Measurements from ENCODE around the gene MID1.

Gene MID1, protein sequence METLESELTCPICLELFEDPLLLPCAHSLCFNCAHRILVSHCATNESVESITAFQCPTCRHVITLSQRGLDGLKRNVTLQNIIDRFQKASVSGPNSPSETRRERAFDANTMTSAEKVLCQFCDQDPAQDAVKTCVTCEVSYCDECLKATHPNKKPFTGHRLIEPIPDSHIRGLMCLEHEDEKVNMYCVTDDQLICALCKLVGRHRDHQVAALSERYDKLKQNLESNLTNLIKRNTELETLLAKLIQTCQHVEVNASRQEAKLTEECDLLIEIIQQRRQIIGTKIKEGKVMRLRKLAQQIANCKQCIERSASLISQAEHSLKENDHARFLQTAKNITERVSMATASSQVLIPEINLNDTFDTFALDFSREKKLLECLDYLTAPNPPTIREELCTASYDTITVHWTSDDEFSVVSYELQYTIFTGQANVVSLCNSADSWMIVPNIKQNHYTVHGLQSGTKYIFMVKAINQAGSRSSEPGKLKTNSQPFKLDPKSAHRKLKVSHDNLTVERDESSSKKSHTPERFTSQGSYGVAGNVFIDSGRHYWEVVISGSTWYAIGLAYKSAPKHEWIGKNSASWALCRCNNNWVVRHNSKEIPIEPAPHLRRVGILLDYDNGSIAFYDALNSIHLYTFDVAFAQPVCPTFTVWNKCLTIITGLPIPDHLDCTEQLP
- total RNA-seq = 0 to 1.7 (median 0) reads per million in 9 experiments

- peak within 1 kb of the TSS in 1 of 2 donors; percentile 65 for H3K4me3 Mint-ChIP-seq
- H3K9me3 Mint-ChIP-seq = peaks cover 0 to 2% of the 10 kb centered on the region in 2 donors
- H3K27ac Mint-ChIP-seq = no peak within 1 kb of the TSS
- peaks cover 0 to 4% of the 10 kb centered on the region in 2 donors for H3K4me1 Mint-ChIP-seq (ENCODE audit: low read depth in 2 of 2)
- no peak for DNase-seq
- no peak for ATAC-seq (replicated peaks)
- H3K27me3 Mint-ChIP-seq = peaks cover 20 to 28% of the 10 kb centered on the region in 2 donors
- no peaks in the 10 kb centered on the region for H3K36me3 Mint-ChIP-seq (ENCODE audit: insufficient read depth)
These were observed at the start of gene MID1 for GRCh38 chrX:10620121-10620699. TSS of gene MID1 (minus strand) at chrX:10620585. CDS start at chrX:10567547, 53,038 bp downstream.

DNA sequence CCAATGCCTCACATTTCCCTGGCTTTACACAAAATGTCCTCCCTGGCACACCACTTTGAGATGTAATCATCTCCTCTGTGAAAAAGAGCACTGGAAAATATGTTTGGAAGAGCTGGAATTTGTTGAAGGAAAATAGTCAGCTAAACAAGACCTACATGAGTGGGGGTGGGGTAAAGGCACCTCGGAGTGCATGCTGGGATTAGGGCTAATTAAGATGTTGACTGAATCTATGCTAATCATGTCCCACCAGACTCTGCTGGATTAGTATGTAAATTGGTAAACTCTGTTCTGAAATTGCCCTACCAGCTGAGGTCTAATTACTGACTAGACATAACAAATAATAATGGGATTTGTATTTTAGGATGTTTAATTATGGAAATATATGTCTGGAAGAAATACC is 46.8 kb upstream of the MID1 start:
- ATAC-seq (replicated peaks) (no peak), DNase-seq (no peak)
- Mint-ChIP-seq H3K36me3 (ENCODE audit: insufficient read depth) (no peaks in the 10 kb centered on the region), H3K27ac (no peak overlapping the region), H3K27me3 (no peaks in the 10 kb centered on the region), H3K4me1 (ENCODE audit: low read depth in 2 of 2) (no peaks in the 10 kb centered on the region), H3K4me3 (no peak overlapping the region), H3K9me3 (peaks cover 0 to 3% of the 10 kb centered on the region in 2 donors)

GRCh38 chrX:10666102-10666501 is 45.7 kb upstream of the MID1 start:
- no peaks in the 10 kb centered on the region for H3K36me3 Mint-ChIP-seq (ENCODE audit: insufficient read depth)
- no peaks in the 10 kb centered on the region for H3K4me1 Mint-ChIP-seq (ENCODE audit: low read depth in 2 of 2)
- no peak overlapping the region for H3K27ac Mint-ChIP-seq
- ATAC-seq (replicated peaks) (no peak), DNase-seq (no peak)
- H3K9me3 Mint-ChIP-seq = no peaks in the 10 kb centered on the region
- no peak overlapping the region for H3K4me3 Mint-ChIP-seq
- H3K27me3 Mint-ChIP-seq = no peaks in the 10 kb centered on the region

- H3K27ac Mint-ChIP-seq = no peak overlapping the region
- ATAC-seq (replicated peaks) (no peak), DNase-seq (no peak)
- H3K4me1 Mint-ChIP-seq (ENCODE audit: low read depth in 2 of 2) = no peaks in the 10 kb centered on the region
- H3K27me3 Mint-ChIP-seq = no peaks in the 10 kb centered on the region
- H3K9me3 Mint-ChIP-seq = no peaks in the 10 kb centered on the region
- H3K4me3 Mint-ChIP-seq = no peak overlapping the region
- no peaks in the 10 kb centered on the region for H3K36me3 Mint-ChIP-seq (ENCODE audit: insufficient read depth)
These were observed 45.3 kb upstream of the MID1 start for GRCh38 chrX:10665681-10666080.

GRCh38 chrX:10660171-10660570 is 39.8 kb upstream of the MID1 start:
- DNase-seq = no peak
- H3K27ac Mint-ChIP-seq = no peak overlapping the region
- peaks cover 0 to 5% of the 10 kb centered on the region in 2 donors for H3K9me3 Mint-ChIP-seq
- no peaks in the 10 kb centered on the region for H3K27me3 Mint-ChIP-seq
- no peak for ATAC-seq (replicated peaks)
- no peak overlapping the region for H3K4me3 Mint-ChIP-seq
- no peaks in the 10 kb centered on the region for H3K36me3 Mint-ChIP-seq (ENCODE audit: insufficient read depth)
- H3K4me1 Mint-ChIP-seq (ENCODE audit: low read depth in 2 of 2) = no peaks in the 10 kb centered on the region

- Mint-ChIP-seq H3K27ac (no peak overlapping the region), H3K9me3 (peaks cover 0 to 16% of the 10 kb centered on the region in 2 donors)
These were observed 35.8 kb upstream of the MID1 start for GRCh38 chrX:10656214-10656613.

DNA sequence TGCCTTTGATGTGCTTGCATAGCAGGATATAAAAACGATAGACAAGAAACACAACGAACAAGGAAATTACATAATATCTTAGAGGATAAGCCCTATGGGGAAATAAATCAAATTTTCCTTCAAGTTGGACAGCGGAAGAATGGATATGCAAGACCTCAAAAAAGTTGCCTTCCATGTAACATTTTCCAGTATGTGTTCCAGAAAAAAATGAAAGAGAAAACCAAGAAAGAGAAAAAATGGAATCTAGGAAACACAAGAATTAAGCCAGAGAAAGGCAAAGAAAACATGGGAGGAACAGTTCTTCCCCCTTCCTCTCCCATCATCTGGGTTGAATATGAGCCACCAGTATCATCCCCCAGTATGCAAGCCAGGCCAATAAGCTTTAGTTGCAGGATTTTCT is 34.6 kb upstream of the MID1 start:
- H3K27ac Mint-ChIP-seq = no peak overlapping the region
- ATAC-seq (replicated peaks) (no peak), DNase-seq (no peak)
- H3K36me3 Mint-ChIP-seq (ENCODE audit: insufficient read depth) = no peaks in the 10 kb centered on the region
- no peaks in the 10 kb centered on the region for H3K27me3 Mint-ChIP-seq
- no peaks in the 10 kb centered on the region for H3K4me1 Mint-ChIP-seq (ENCODE audit: low read depth in 2 of 2)
- H3K9me3 Mint-ChIP-seq = peaks cover 0 to 16% of the 10 kb centered on the region in 2 donors
- H3K4me3 Mint-ChIP-seq = no peak overlapping the region

More at GRCh38 chrX:10656214-10656613, 35.8 kb upstream of the MID1 start:
- Mint-ChIP-seq H3K4me3 (no peak overlapping the region), H3K27me3 (no peaks in the 10 kb centered on the region), H3K4me1 (ENCODE audit: low read depth in 2 of 2) (no peaks in the 10 kb centered on the region), H3K36me3 (ENCODE audit: insufficient read depth) (no peaks in the 10 kb centered on the region)
- DNase-seq = no peak
- ATAC-seq (replicated peaks) = no peak

GRCh38 chrX:10653302-10653701 is 32.9 kb upstream of the MID1 start:
- Mint-ChIP-seq H3K36me3 (ENCODE audit: insufficient read depth) (no peaks in the 10 kb centered on the region), H3K27ac (no peak overlapping the region), H3K4me3 (no peak overlapping the region), H3K27me3 (no peaks in the 10 kb centered on the region), H3K4me1 (ENCODE audit: low read depth in 2 of 2) (no peaks in the 10 kb centered on the region), H3K9me3 (peaks cover 0 to 16% of the 10 kb centered on the region in 2 donors)
- ATAC-seq (replicated peaks) (no peak), DNase-seq (no peak)

GRCh38 chrX:10649265-10649664 is 28.9 kb upstream of the MID1 start:
- peaks cover 0 to 11% of the 10 kb centered on the region in 2 donors for H3K9me3 Mint-ChIP-seq
- H3K4me3 Mint-ChIP-seq = no peak overlapping the region
- H3K27ac Mint-ChIP-seq = no peak overlapping the region

GRCh38 chrX:10648614-10649013 is 28.2 kb upstream of the MID1 start:
- no peaks in the 10 kb centered on the region for H3K36me3 Mint-ChIP-seq (ENCODE audit: insufficient read depth)

More at GRCh38 chrX:10649265-10649664, 28.9 kb upstream of the MID1 start:
- ATAC-seq (replicated peaks) = no peak
- DNase-seq = no peak
- H3K27me3 Mint-ChIP-seq = no peaks in the 10 kb centered on the region
- H3K4me1 Mint-ChIP-seq (ENCODE audit: low read depth in 2 of 2) = no peaks in the 10 kb centered on the region
- H3K36me3 Mint-ChIP-seq (ENCODE audit: insufficient read depth) = no peaks in the 10 kb centered on the region

DNA sequence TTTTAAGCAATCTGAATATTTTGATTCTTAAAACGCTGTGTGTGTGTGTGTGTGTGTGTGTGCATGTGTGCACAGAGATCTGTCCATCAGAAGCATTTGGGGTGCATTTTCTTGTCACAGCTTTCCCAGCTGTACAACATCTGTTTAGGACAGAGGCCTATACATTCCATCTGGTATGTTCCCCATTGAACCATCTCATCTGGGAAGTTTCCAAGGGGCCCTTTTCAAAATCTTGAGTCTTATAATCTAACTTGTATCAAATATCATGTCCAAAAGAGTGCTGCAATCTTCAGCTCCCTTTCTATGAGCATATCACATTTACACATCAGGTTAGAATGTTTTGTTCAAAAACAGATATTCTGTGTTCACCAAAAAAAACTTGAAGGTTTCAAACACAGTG is 16.5 kb upstream of the MID1 start:
- no peaks in the 10 kb centered on the region for H3K9me3 Mint-ChIP-seq

More at GRCh38 chrX:10648614-10649013, 28.2 kb upstream of the MID1 start:
- H3K4me1 Mint-ChIP-seq (ENCODE audit: low read depth in 2 of 2) = no peaks in the 10 kb centered on the region
- no peak overlapping the region for H3K4me3 Mint-ChIP-seq
- no peak for DNase-seq
- peaks cover 0 to 11% of the 10 kb centered on the region in 2 donors for H3K9me3 Mint-ChIP-seq
- H3K27me3 Mint-ChIP-seq = no peaks in the 10 kb centered on the region
- no peak overlapping the region for H3K27ac Mint-ChIP-seq
- no peak for ATAC-seq (replicated peaks)

GRCh38 chrX:10636337-10636736 is 16.0 kb upstream of the MID1 start:
- Mint-ChIP-seq H3K27ac (no peak overlapping the region), H3K27me3 (no peaks in the 10 kb centered on the region), H3K4me1 (ENCODE audit: low read depth in 2 of 2) (no peaks in the 10 kb centered on the region), H3K36me3 (ENCODE audit: insufficient read depth) (no peaks in the 10 kb centered on the region), H3K4me3 (no peak overlapping the region), H3K9me3 (no peaks in the 10 kb centered on the region)
- ATAC-seq (replicated peaks) = no peak
- no peak for DNase-seq

More for the DNA sequence above, 16.5 kb upstream of the MID1 start:
- Mint-ChIP-seq H3K4me3 (no peak overlapping the region), H3K27me3 (no peaks in the 10 kb centered on the region), H3K36me3 (ENCODE audit: insufficient read depth) (no peaks in the 10 kb centered on the region), H3K4me1 (ENCODE audit: low read depth in 2 of 2) (no peaks in the 10 kb centered on the region), H3K27ac (no peak overlapping the region)
- no peak for ATAC-seq (replicated peaks)
- no peak for DNase-seq

DNA sequence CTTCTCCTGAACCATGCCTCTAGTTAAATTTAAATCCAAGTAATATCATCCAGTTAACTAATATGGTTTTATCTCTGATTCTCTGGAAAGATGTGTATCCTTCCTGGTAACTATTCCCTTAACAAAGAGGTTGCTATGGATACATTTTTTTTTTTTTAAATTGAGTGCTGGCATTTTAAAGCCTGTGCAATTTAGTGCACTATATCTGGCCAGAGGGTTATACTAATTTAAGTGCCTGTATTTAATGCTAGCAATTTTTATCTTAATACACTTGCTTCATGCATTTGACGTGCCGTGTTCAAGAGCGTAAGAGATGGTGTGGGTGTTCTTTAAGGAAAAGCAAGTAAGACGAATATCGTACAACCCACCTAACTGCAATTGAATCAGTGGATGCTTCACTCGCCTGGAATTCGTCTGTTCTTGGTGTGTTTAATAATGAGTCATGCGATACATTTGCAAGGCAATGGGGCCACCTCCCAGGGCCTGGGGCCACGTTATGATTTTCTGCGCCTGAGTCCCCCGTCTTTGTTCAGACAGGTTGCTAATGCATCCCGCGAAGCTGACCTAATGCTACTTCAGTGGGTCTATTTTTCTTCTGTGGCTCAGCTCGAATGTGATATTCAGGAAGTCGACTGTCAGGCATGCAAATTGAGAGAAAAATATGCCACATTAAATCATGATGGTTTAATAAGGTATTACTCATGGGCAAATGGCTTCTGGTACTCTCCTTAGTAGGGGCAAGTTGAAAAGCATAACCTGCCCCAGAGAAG is 14.2 kb upstream of the MID1 start:
- no peak for DNase-seq
- Mint-ChIP-seq H3K4me3 (no peak overlapping the region), H3K9me3 (no peaks in the 10 kb centered on the region), H3K27me3 (no peaks in the 10 kb centered on the region), H3K27ac (no peak overlapping the region), H3K36me3 (ENCODE audit: insufficient read depth) (no peaks in the 10 kb centered on the region), H3K4me1 (ENCODE audit: low read depth in 2 of 2) (no peaks in the 10 kb centered on the region)
- no peak for ATAC-seq (replicated peaks)

Data from effector memory CD8-positive, alpha-beta T cell (primary cell).